HG03469 (cell line): ENCODE data around the gene NOSIP.
A peak's percentile ranks its signal among the peaks of the same experiment; 100 is the strongest.

Experiments
- ATAC-seq: cut with Tn5 transposase; IDR thresholded peaks from one replicate; pipeline ENCODE4 v1.9.1; 2021; ENCODE audit warnings: mild to moderate bottlenecking, moderate library complexity, moderate number of reproducible peaks; ENCODE audit not compliant: unreplicated experiment

NOSIP gene

GRCh38 chr19:49594993-49595818 lies 14.8 kb upstream of the NOSIP start:
- no peak for ATAC-seq

DNA sequence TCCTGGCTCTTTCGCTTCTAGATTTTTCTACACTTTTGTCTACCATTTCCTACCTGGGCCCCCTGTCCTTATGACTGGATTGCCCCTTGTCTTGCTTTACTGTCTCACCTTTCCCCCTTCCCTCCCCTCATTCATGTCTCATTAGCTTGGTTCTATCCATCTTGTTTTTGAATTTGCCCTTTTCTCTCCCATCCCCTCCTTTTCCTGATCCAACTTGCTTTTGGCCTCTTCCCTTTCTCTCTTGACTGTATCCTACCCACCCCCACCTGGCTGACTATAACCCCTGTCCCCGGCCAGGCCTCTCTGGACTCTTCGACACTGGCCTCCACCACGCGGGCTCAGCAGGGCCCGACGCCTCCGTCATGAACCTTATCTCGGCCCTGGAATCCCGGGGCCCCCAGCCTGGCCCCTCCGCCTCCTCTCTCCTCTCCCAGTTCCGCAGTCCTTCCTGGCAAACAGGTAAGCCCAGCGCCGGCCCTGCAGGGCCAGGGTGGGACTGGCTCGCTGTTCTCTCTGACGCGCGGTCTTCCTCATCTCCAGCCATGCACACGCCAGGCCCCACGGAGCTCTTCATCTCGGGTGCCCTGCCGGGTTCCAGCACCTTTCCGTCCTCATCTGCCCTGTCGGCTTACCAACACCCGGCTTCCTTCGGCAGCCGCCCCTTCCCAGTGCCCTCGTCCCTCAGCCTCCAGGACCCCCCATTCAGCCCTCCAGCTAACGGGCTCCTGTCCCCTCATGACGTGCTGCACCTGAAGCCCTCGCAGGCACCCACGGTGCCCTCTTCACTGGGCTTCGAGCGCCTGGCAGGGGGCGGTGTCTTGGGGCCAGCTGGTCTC lies 14.0 kb upstream of the NOSIP start:
- no peak for ATAC-seq

- peak; percentile 42 for ATAC-seq
These were observed 13.1 kb upstream of the NOSIP start for GRCh38 chr19:49593233-49594113.

DNA sequence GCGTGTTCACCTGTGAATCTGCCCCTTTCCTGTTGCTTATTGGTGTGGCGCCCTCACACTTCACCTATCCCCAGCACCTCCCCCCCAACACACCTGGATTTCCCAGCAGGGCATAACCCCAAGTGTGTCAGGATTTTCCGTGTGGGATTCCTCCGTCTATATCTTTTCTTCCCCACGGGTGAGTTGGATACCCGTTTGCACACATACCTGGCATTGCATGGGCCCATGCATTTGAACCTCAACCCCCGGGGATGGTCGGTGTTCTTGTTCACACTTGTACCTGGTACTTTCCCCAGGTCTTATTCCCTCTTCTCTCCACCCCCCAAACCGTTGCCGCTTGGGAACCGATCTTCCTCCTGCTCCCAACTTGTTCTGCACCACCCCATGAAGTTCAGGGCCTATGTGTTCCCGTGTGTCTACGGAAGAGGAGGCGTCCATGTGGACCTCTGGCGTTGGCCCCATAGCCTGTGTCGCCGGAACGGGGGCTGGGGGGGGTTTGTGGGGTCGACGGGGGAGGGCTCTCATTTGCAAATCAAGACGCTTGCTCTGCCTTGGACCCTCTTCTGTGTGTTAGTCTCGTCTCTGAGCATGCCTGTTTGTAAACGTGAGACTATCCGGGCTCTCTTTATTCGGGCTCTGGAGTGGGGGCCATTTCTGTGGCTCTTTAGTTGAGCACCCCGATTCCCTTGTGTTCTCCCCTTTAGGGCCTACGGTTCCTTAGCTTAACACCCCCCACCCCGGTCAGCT lies 12.3 kb upstream of the NOSIP start:
- ATAC-seq: no peak

DNA sequence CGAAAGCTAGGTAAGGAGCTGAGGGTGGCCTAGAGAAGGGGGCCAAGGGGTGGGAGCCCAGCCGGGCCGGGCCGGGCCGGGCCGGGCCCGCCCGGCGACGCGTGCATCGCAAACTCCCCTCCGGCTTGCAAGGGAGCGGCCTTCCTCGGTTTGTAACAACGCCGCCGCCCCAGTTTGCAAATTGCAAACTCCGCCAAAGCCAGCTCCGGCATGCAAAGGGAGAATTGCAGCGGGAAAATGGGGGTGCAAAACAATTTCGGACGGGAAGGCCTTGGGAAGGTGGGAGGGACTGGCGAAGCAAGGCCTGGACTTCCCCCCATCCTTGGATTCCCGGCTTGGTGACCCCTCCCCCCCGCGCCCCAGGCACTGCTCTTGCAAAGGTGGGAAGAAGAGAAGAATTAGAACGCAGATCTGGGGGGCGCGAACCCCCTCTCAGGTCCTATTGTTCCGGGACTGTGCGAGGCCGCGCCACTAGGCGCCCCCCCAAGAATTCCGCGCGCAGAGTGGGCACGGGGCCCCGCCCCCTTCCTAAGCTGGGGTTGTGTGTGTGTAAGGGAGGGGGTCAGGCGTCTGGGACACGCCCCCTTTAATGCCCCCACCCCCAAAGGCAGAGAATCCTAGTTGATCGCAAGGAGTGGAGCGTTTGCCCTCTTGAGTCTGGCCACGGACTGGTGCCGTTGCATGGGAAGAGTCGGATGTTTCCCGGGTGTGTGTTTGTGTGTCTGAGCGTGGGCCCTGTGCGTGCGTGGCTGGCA lies 11.6 kb upstream of the NOSIP start:
- ATAC-seq: no peak

- no peak for ATAC-seq
These were observed 10.8 kb upstream of the NOSIP start, which contains the start of gene PRR12 for GRCh38 chr19:49590971-49591730. Gene PRR12 (plus strand): TSS chr19:49591182. CDS start chr19:49591655, 473 bp downstream.

DNA sequence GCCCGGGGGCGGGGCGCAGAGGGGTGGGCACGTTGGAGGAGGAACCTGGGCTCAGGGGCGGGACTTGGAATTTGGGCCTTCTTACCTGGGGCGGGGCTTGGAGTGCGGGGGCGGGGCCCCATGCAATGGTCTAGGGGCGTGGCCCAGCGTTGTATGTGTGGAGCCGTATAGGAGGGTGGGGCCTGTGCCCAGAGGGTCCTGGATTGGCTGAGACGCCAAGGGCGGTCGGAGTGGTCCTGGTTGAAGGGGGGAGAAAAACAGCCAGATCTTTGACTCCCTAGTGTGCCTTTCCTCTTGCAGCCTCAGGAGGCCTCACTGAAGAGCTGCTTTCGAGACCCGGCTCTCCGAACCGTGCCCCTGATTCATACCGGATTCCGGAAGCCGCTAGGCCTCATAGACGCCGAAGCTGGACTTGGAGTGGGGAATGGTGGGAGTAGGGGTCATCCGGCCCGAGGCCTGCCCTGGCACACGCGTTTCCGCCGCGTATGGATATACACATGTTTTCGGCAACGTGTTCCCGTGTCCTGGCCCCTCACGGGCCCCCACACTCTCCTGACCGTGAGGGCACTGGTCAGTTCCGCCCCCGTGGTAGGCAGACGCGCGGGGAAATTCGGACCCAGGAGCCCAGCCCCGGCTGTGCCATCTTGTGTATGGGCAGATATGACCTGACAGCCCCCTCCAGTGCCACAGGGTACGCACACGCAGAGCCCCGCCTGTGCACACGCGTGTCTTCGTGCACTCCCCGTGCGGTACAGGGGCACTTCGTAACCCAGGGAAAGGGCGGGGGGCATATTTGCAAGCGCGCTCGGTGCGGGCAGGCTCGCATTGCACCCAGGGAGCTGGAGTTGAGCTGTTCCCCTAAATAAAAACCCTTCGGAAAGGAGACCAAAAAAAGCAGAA lies 10.0 kb upstream of the NOSIP start:
- ATAC-seq: peak; percentile 47

- ATAC-seq: no peak
These were observed 9.1 kb upstream of the NOSIP start for GRCh38 chr19:49589502-49589905.

DNA sequence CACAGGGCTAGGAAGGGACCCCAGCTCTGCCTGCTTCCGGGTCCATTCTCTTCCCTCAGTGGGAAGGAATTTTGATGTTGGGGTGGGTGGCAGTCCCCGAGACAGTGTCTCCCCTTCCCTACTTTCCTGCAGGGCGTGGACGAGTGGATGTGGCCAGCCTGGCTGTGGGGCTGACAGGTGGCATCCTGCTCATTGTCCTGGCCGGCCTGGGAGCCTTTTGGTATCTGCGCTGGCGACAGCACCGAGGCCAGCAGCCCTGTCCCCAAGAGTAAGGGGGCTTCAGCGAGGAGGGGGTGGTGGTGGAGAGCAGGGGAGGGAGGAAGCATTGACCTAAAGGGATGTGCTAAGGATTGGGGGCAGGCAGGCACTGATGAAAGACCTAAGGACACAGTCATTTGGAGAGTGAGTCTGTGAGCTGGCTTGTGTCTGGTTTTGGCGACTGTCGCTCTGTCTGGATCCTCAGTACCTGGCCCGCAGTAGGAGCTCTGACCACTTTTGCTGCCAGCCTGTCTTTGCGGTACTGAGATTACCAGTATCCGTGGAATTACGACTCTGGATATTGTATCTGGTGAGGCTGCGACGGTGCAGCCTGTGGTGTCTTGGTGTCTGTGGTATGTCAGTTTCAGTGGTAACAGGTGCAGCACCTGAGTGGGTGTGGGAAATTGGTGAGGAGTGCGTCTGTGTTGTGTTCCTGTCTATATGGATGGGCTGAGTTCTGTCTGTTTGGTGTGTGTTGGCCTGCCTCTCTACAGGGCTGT lies 8.2 kb upstream of the NOSIP start:
- ATAC-seq: no peak

- ATAC-seq: no peak
These were observed 6.9 kb upstream of the NOSIP start for GRCh38 chr19:49587227-49587626.

DNA sequence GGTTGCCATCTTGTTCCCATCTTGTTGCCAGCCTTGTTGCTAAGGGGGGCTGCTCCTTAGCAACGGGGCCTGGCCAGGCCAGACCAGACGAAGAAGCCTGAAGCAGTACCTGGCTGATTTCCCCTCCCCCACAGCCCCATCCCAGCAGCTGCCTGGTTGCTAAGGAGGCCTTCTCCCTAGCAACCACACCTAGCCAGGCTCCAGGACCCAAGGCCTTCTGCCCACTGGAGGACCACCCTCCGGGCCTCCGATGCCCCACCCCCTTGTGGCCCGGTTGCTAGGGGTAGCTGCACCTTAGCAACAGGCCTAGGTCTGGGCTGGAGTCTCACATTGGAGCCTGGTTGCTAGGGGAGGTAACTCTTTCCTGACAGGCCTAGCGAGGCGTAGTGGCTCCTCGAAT lies 4.7 kb upstream of the NOSIP start:
- ATAC-seq: no peak

GRCh38 chr19:49583239-49583638 lies 2.9 kb upstream of the NOSIP start:
- no peak for ATAC-seq

- ATAC-seq: no peak
These were observed 702 bp upstream of the NOSIP start, which contains the start of gene PRRG2 for GRCh38 chr19:49581007-49581508. Gene PRRG2 (plus strand): TSS chr19:49581316. CDS start chr19:49583220, 1,904 bp downstream.

DNA sequence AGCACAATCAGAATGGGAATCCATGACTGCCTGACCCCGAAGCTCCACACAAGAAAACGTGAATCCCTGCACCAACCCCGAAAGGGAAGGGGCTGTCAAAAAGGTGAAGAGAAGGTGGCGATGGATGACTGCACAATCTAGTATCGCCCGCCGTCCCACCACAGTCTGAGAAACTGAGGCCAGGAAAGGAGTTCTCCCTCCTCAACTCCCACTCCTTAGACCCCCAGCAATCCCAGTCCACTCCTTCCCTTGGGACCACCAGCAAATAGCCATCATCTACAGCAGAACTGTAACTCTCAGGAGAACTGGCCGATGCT lies 451 bp downstream of the NOSIP start:
- ATAC-seq: no peak

DNA sequence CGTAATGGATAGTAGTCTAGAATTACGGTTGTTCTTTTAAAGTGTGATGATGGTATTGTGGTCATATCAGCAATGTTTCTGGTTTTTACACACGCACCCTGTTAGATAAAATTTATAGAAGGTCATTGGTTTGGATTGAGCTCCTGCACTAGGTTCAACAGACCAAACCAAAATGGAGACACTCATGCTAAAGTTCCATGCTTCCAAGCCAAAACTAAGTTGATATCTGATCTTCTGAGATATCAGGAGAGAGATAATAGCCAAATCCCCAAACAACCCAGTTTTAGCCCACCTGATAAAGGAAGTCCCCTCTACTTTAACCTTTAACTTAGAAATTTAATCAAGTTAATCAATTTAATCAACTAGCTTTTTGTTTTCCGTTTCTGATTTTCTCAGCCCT lies 1.2 kb downstream of the NOSIP start:
- no peak for ATAC-seq

GRCh38 chr19:49574206-49574755 lies 6.1 kb downstream of the NOSIP start:
- no peak for ATAC-seq

- ATAC-seq: no peak
These were observed 6.9 kb downstream of the NOSIP start for GRCh38 chr19:49573425-49573824.
